Retinal pigment epithelial cell (primary cell): ENCODE data around the gene ENDOG.

Experiments used
- DNase-seq: peaks from one replicate; pipeline ENCODE4 v3.0.0-alpha.2; 2010; ENCODE audit warnings: low read depth
- H3K4me3 ChIP-seq: 2 replicates; pipeline ENCODE4 v1.5.1; 2011; ENCODE audit warnings: mild to moderate bottlenecking, low read length, control low read depth, moderate library complexity
- CTCF ChIP-seq: conservative IDR thresholded peaks from 2 replicates; pipeline ENCODE4 v1.5.1; 2011; ENCODE audit warnings: low read depth, low read length, control low read depth, inconsistent platforms

Gene ENDOG

GRCh38 chr9:128802482-128802881 lies 15.8 kb upstream of the ENDOG start:
- DNase-seq = no peak
- no peak overlapping the region for H3K4me3 ChIP-seq
- TF ChIP-seq CTCF = no peak

- H3K4me3 ChIP-seq = no peak overlapping the region
- DNase-seq = no peak
- TF ChIP-seq CTCF = no peak
These were observed 12.6 kb upstream of the ENDOG start for GRCh38 chr9:128805661-128806060.

- H3K4me3 ChIP-seq = no peak overlapping the region
- TF ChIP-seq CTCF = no peak
- no peak for DNase-seq
These were observed 10.5 kb upstream of the ENDOG start for GRCh38 chr9:128807827-128808226.

- no peak for TF ChIP-seq CTCF
- no peak overlapping the region for H3K4me3 ChIP-seq
- DNase-seq = no peak
These were observed 9.8 kb upstream of the ENDOG start for GRCh38 chr9:128808543-128808942.

GRCh38 chr9:128809036-128809599 lies 9.2 kb upstream of the ENDOG start:
- no peak overlapping the region for H3K4me3 ChIP-seq
- TF ChIP-seq CTCF = no peak
- no peak for DNase-seq

- no peak for TF ChIP-seq CTCF
- H3K4me3 ChIP-seq = no peak overlapping the region
- DNase-seq = no peak
These were observed 8.5 kb upstream of the ENDOG start for GRCh38 chr9:128809831-128810230.

- DNase-seq = no peak
- H3K4me3 ChIP-seq = no peak overlapping the region
- TF ChIP-seq CTCF = no peak
These were observed 7.4 kb upstream of the ENDOG start for GRCh38 chr9:128810873-128811272.
